ENCODE data around the gene ODAD2.
A peak's percentile ranks its signal among the peaks of the same experiment; 100 is the strongest.
"Not testable (repeated sequence)": the region's sequence is repeated elsewhere in the genome, so short reads cannot be mapped to it uniquely, and the experiment has no call there.

ODAD2 gene

GRCh38 chr10:27998954-27999275 is at the start of gene ODAD2:
Gene ODAD2, minus strand, starts transcription at chr10:27999079. Its CDS starts 3,937 bp downstream, at chr10:27995142.
- DNase-seq, result no peak

- no peak for DNase-seq
Measured at GRCh38 chr10:28047061-28047460, 48.2 kb upstream of the ODAD2 start.

- no peak for DNase-seq
Measured at GRCh38 chr10:28046579-28046978, 47.7 kb upstream of the ODAD2 start.

GRCh38 chr10:28043941-28044340 is 45.1 kb upstream of the ODAD2 start:
- DNase-seq, result no peak

- no peak for DNase-seq
Measured at GRCh38 chr10:28036587-28036986, 37.7 kb upstream of the ODAD2 start.

GRCh38 chr10:28020993-28021982 is 22.4 kb upstream of the ODAD2 start:
- DNase-seq, result no peak

- no peak for DNase-seq
Measured at GRCh38 chr10:28020080-28020860, 21.4 kb upstream of the ODAD2 start.

- DNase-seq, result no peak
Measured at GRCh38 chr10:28014651-28015050, 15.8 kb upstream of the ODAD2 start.

- DNase-seq, result peak; percentile 22
Measured at GRCh38 chr10:28012990-28013515, 14.2 kb upstream of the ODAD2 start.

GRCh38 chr10:28010821-28011220 is 11.9 kb upstream of the ODAD2 start:
- peak; percentile 7 for DNase-seq

GRCh38 chr10:28008054-28008453 is 9.2 kb upstream of the ODAD2 start:
- no peak for DNase-seq

- no peak for DNase-seq
Measured at GRCh38 chr10:28001353-28001752, 2.5 kb upstream of the ODAD2 start.

GRCh38 chr10:27998178-27998953 is 513 bp downstream of the ODAD2 start:
- DNase-seq, result no peak

GRCh38 chr10:27997865-27998177 is 1.1 kb downstream of the ODAD2 start:
- no peak for DNase-seq

- no peak for DNase-seq
Measured at GRCh38 chr10:27995311-27995710, 3.6 kb downstream of the ODAD2 start.

GRCh38 chr10:27989357-27989756 is 9.5 kb downstream of the ODAD2 start:
- DNase-seq, result not testable (repeated sequence)

- no peak for DNase-seq
Measured at GRCh38 chr10:27986821-27987220, 12.1 kb downstream of the ODAD2 start.

- DNase-seq, result no peak
Measured at GRCh38 chr10:27982875-27983543, 15.9 kb downstream of the ODAD2 start.

- DNase-seq, result no peak
Measured at GRCh38 chr10:27981744-27982143, 17.1 kb downstream of the ODAD2 start.

- DNase-seq, result not testable (repeated sequence)
Measured at GRCh38 chr10:27970795-27971194, 28.1 kb downstream of the ODAD2 start.

GRCh38 chr10:27969931-27970330 is 28.9 kb downstream of the ODAD2 start:
- not testable (repeated sequence) for DNase-seq

- no peak for DNase-seq
Measured at GRCh38 chr10:27959093-27959715, 39.7 kb downstream of the ODAD2 start.

Measured in inflammatory macrophage treated with lipopolysaccharide for 4 hours (primary cell).